CD14-positive monocyte (primary cell): ENCODE measurements around the gene ARPC1B. TPM values are rescaled to one million over a fixed set of nuclear protein-coding genes. Genes with fewer than 3 reads are reported as not detected.
A peak's percentile ranks its signal among the peaks of the same experiment; 100 is the strongest.

ENCODE experiments used
- DNase-seq, 3 donors: peaks; one replicate each; pipeline ENCODE4 v3.0.0-alpha.2; 2011 to 2022
- H2AFZ ChIP-seq: 2 replicates; pipeline ENCODE4 v1.6.0; 2012; ENCODE audit warnings: mild to moderate bottlenecking, low read depth, low read length, inconsistent platforms; ENCODE audit not compliant: insufficient read depth, poor library complexity, severe bottlenecking
- H3K27ac ChIP-seq, 2 donors: 1 replicate in 1 of 2; 2 replicates in 1 of 2; pipeline ENCODE4 v1.5.1; 2012 to 2013; ENCODE audit warnings: low read length in 2 of 2, control low read depth in 1 of 2, inconsistent platforms in 1 of 2, low read depth in 1 of 2, mild to moderate bottlenecking in 1 of 2
- H3K27me3 ChIP-seq, 2 donors: one replicate each; pipeline versions ENCODE4 v1.6.0 to v1.6.1; 2011 to 2013; ENCODE audit warnings: low read length in 2 of 2; ENCODE audit not compliant: control insufficient read depth in 2 of 2, insufficient read depth in 2 of 2
- H3K36me3 ChIP-seq, 2 donors: replicated peaks in 1 of 2; 1 replicate in 1 of 2; 2 replicates in 1 of 2; pipeline versions ENCODE4 v1.5.1 to v1.6.1; 2012 to 2013; ENCODE audit warnings: low read length in 2 of 2, control low read depth in 1 of 2, inconsistent platforms in 1 of 2, mild to moderate bottlenecking in 1 of 2; ENCODE audit not compliant: insufficient read depth in 2 of 2, control insufficient read depth in 1 of 2
- H3K4me1 ChIP-seq, 2 donors: 1 replicate in 1 of 2; 2 replicates in 1 of 2; pipeline versions ENCODE4 v1.5.1 to v1.6.1; 2012 to 2013; ENCODE audit warnings: low read length in 2 of 2, control low read depth in 1 of 2, inconsistent platforms in 1 of 2, mild to moderate bottlenecking in 1 of 2, moderate library complexity in 1 of 2; ENCODE audit not compliant: insufficient read depth in 2 of 2, control insufficient read depth in 1 of 2
- H3K4me2 ChIP-seq: replicated peaks from 2 replicates; pipeline ENCODE3; 2012; ENCODE audit warnings: low read length, moderate library complexity, mild to moderate bottlenecking; ENCODE audit not compliant: poor library complexity, severe bottlenecking; ENCODE audit errors: extremely low read depth
- H3K4me3 ChIP-seq, 3 experiments: fragments of 200-600 bp in 1 of 3; sonication (generic) in 1 of 3; replicated peaks in 1 of 3; 1 replicate in 2 of 3; 2 replicates in 1 of 3; pipeline ENCODE4 v1.5.1; 2011 to 2013; ENCODE audit warnings: low read length in 3 of 3, mild to moderate bottlenecking in 3 of 3, control low read depth in 2 of 3, low read depth in 2 of 3, inconsistent platforms in 1 of 3, moderate library complexity in 1 of 3
- H3K79me2 ChIP-seq: 2 replicates; pipeline ENCODE4 v1.6.0; 2012; ENCODE audit warnings: mild to moderate bottlenecking, control low read depth, inconsistent platforms, low read length, moderate library complexity; ENCODE audit not compliant: insufficient read depth
- H3K9ac ChIP-seq: 2 replicates; pipeline ENCODE4 v1.6.0; 2017; ENCODE audit warnings: low read length, mild to moderate bottlenecking; ENCODE audit not compliant: insufficient read depth, poor library complexity, severe bottlenecking
- H3K9me3 ChIP-seq, 2 donors: replicated peaks in 1 of 2; 1 replicate in 1 of 2; 2 replicates in 1 of 2; pipeline versions ENCODE4 v1.5.1 to v1.6.1; 2012 to 2013; ENCODE audit warnings: low read length in 2 of 2, control low read depth in 1 of 2; ENCODE audit not compliant: control insufficient read depth in 1 of 2, insufficient read depth in 1 of 2
- H4K20me1 ChIP-seq: 2 replicates; pipeline ENCODE4 v1.6.0; 2012; ENCODE audit warnings: mild to moderate bottlenecking, low read length, control low read depth, moderate library complexity; ENCODE audit not compliant: insufficient read depth
- H3K27ac Mint-ChIP-seq, 7 donors: one replicate each; pipeline ENCODE4 v1.8.0; 2020; ENCODE audit warnings: mild to moderate bottlenecking in 7 of 7, mixed read lengths in 7 of 7, moderate library complexity in 6 of 7, inconsistent platforms in 2 of 7
- H3K27me3 Mint-ChIP-seq, 3 donors: one replicate each; pipeline ENCODE4 v1.8.0; 2021 to 2022; ENCODE audit warnings: low read depth in 3 of 3, mild to moderate bottlenecking in 3 of 3, mixed read lengths in 3 of 3, moderate library complexity in 3 of 3, inconsistent platforms in 1 of 3
- H3K36me3 Mint-ChIP-seq, 2 donors: one replicate each; pipeline ENCODE4 v1.8.0; 2020; ENCODE audit warnings: mixed read lengths in 2 of 2, inconsistent platforms in 1 of 2, mild to moderate bottlenecking in 1 of 2
- H3K4me1 Mint-ChIP-seq: one replicate; pipeline ENCODE4 v1.8.0; 2020; ENCODE audit warnings: mild to moderate bottlenecking, mixed read lengths
- H3K4me3 Mint-ChIP-seq, 2 donors: one replicate each; pipeline ENCODE4 v1.8.0; 2020; ENCODE audit warnings: mild to moderate bottlenecking in 2 of 2, mixed read lengths in 2 of 2, moderate library complexity in 1 of 2
- H3K9me3 Mint-ChIP-seq, 7 donors: one replicate each; pipeline ENCODE4 v1.8.0; 2020 to 2022; ENCODE audit warnings: mixed read lengths in 7 of 7, mild to moderate bottlenecking in 6 of 7, moderate library complexity in 6 of 7, inconsistent platforms in 2 of 7
- CTCF ChIP-seq: fragments of 200-600 bp; IDR thresholded peaks from one replicate; pipeline ENCODE4 v1.8.0; 2022; ENCODE audit warnings: antibody characterized with exemption, mild to moderate bottlenecking
- WGBS: methylation state at CpG from one replicate; pipeline ENCODE4 v1.1.5; 2013; ENCODE audit warnings: missing lambda C conversion rate; ENCODE audit not compliant: insufficient coverage; 5-methylcytosine and 5-hydroxymethylcytosine counted together
- intact Hi-C, 2 donors: fragments of 100-400 bp; cut with micrococcal nuclease; formaldehyde crosslinking; loops; one replicate each; pipeline versions ENCODE4 v1.15.0 to v1.15.1; 2023
- polyA plus RNA-seq, 3 donors: library from polyadenylated mRNA; depleted of rRNA in 1 of 3; unstranded in 2 of 3; stranded (reverse) in 1 of 3; fragments of 300-500 nt in 2 of 3; fragments of >200 nt in 1 of 3; fragmentation: Illumina TruSeq in 2 of 3; gene quantifications; 1 replicate in 2 of 3; 2 replicates in 1 of 3; pipeline ENCODE4 v1.2.3, GENCODE V29; 2012 to 2021

Gene ARPC1B
- polyA plus RNA-seq, 3 donors = 1,179 to 1,362 (median 1,282) TPM

- Histone ChIP-seq H3K9me3 (no peaks in the 10 kb centered on the region), H2AFZ (no peak overlapping the region), H3K4me2 (no peak overlapping the region), H3K27ac (peak overlapping the region; percentile 31 to 59), H3K4me1 (no peaks in the 10 kb centered on the region), H3K27me3 (no peaks in the 10 kb centered on the region), H3K4me3 (no peak overlapping the region), H4K20me1 (peaks cover 93% of the 10 kb centered on the region), H3K9ac (no peak overlapping the region), H3K36me3 (peaks cover 64 to 84% of the 10 kb centered on the region in 2 donors), H3K79me2 (peaks cover 28% of the 10 kb centered on the region)
- no peak for DNase-seq
- TF ChIP-seq CTCF = no peak
- intact Hi-C loops = no loop called here
- Mint-ChIP-seq H3K27me3 (no peaks in the 10 kb centered on the region), H3K27ac (peak overlapping the region; percentile 33 to 81 (median 67)), H3K4me1 (peaks cover 9% of the 10 kb centered on the region), H3K36me3 (peaks cover 63 to 81% of the 10 kb centered on the region in 2 donors), H3K9me3 (peaks cover 0 to 2% (median 0%) of the 10 kb centered on the region in 7 donors), H3K4me3 (no peak overlapping the region)
- 91% methylated on average over 4 of the region's 5 CpGs for WGBS
These were observed 24.4 kb downstream of the ARPC1B start for GRCh38 chr7:99398891-99399445.

GRCh38 chr7:99399597-99399996 lies 25.1 kb downstream of the ARPC1B start:
- WGBS = 88% methylated on average over 5 of the region's 6 CpGs
- Mint-ChIP-seq H3K27ac (peak overlapping the region in 5 of 7 donors; percentile 37 to 80 (median 65)), H3K4me3 (no peak overlapping the region), H3K27me3 (peaks cover 0 to under 1% (median 0%) of the 10 kb centered on the region in 3 donors), H3K9me3 (peaks cover 0 to 2% (median 0%) of the 10 kb centered on the region in 7 donors), H3K4me1 (peaks cover 8% of the 10 kb centered on the region), H3K36me3 (peaks cover 62 to 80% of the 10 kb centered on the region in 2 donors)
- TF ChIP-seq CTCF = no peak
- no peak overlapping the region for H3K4me2 ChIP-seq
- no peak overlapping the region for H3K4me3 ChIP-seq
- no peaks in the 10 kb centered on the region for H3K4me1 ChIP-seq
- H3K36me3 ChIP-seq = peaks cover 64 to 84% of the 10 kb centered on the region in 2 donors
- intact Hi-C loops = no loop called here
- no peak for DNase-seq
- peaks cover 93% of the 10 kb centered on the region for H4K20me1 ChIP-seq
- H3K79me2 ChIP-seq = peaks cover 28% of the 10 kb centered on the region
- no peaks in the 10 kb centered on the region for H3K9me3 ChIP-seq
- no peak overlapping the region for H2AFZ ChIP-seq
- no peaks in the 10 kb centered on the region for H3K27me3 ChIP-seq
- H3K9ac ChIP-seq = no peak overlapping the region
- peak overlapping the region; percentile 31 to 59 for H3K27ac ChIP-seq
